Ascending aorta (tissue), 2 donors: ENCODE measurements around the gene NOP16. TPM values are rescaled to one million over a fixed set of nuclear protein-coding genes. Genes with fewer than 3 reads are reported as not detected.

Source experiments
- DNase-seq, 2 donors: peaks; one replicate each; pipeline ENCODE4 v3.0.0-alpha.2; 2019; ENCODE audit warnings: low spot score in 2 of 2
- H3K27ac ChIP-seq, 2 donors: fragments of 200-600 bp; sonication (generic); one replicate each; pipeline ENCODE4 v1.5.1; 2016 to 2017; ENCODE audit warnings: mild to moderate bottlenecking in 1 of 2
- H3K27me3 ChIP-seq: fragments of 200-600 bp; sonication (generic); one replicate; pipeline ENCODE4 v1.5.1; 2017
- H3K36me3 ChIP-seq, 2 donors: fragments of 200-600 bp; sonication (generic); one replicate each; pipeline ENCODE4 v1.5.1; 2016
- H3K4me1 ChIP-seq, 2 donors: fragments of 200-600 bp; sonication (generic); one replicate each; pipeline ENCODE4 v1.5.1; 2016 to 2017; ENCODE audit warnings: mild to moderate bottlenecking in 1 of 2
- H3K4me3 ChIP-seq, 2 donors: fragments of 200-600 bp; sonication (generic); one replicate each; pipeline ENCODE4 v1.5.1; 2016 to 2017; ENCODE audit warnings: mild to moderate bottlenecking in 1 of 2
- H3K9me3 ChIP-seq, 2 donors: fragments of 200-600 bp; sonication (generic); one replicate each; pipeline ENCODE4 v1.5.1; 2016
- CTCF ChIP-seq, 3 experiments: fragments of 200-600 bp in 2 of 3; fragments of 450-650 bp in 1 of 3; sonication (generic) in 2 of 3; IDR thresholded peaks; one replicate each; pipeline ENCODE4 v1.5.1; 2016 to 2019; ENCODE audit warnings: antibody characterized with exemption in 3 of 3, mild to moderate bottlenecking in 1 of 3, moderate library complexity in 1 of 3
- intact Hi-C: fragments of 100-400 bp; cut with DNase I; formaldehyde crosslinking; loops from one replicate; pipeline ENCODE4 v1.15.1; 2023
- total RNA-seq: library from RNA; depleted of rRNA; stranded (reverse); fragments of >200 nt; gene quantifications from one replicate; pipeline ENCODE4 v1.1.0, GENCODE V29; 2016

Gene NOP16
- total RNA-seq, 1 donor from 2014 or later = not detected

DNA sequence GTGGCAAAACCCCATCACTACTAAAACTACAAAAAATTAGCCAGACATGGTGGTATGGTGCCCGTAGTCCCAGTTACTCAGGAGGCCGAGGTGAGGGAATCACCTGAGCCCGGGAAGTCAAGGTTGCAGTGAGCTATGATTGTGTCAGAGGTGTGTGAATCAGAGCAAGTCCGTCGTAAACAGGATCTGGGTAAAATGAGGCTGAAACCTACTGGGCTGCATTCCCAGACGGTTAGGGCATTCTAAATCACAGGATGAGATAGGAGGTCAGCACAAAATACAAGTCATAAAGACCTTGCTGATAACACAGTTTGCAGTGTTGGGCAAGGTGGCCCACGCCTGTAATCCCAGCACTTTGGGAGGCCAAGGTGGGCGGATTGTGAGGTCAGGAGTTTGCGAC is 29.9 kb upstream of the NOP16 start:
- Histone ChIP-seq H3K9me3 (no peaks in the 10 kb centered on the region), H3K4me1 (peaks cover 0 to 31% of the 10 kb centered on the region in 2 donors), H3K27ac (no peak overlapping the region), H3K4me3 (no peak overlapping the region), H3K27me3 (no peaks in the 10 kb centered on the region), H3K36me3 (no peaks in the 10 kb centered on the region)
- TF ChIP-seq CTCF (IDR thresholded peaks at IDR 0.05) = no peak
- DNase-seq = no peak
- intact Hi-C loops = loop anchor here (5.0 kb wide), 1 partner anchor 56 kb away; the partner anchor contains the start of gene KIAA1191

- intact Hi-C loops = loop anchor here (1.0 to 5.0 kb wide), 5 partner anchors 28 to 230 kb away; partner anchors contain the start of genes FAF2, KIAA1191, RNF44 and TSPAN17
- no peaks in the 10 kb centered on the region for H3K9me3 ChIP-seq
- H3K27ac ChIP-seq = peak overlapping the region; percentile 69 to 80
- no peaks in the 10 kb centered on the region for H3K27me3 ChIP-seq
- H3K36me3 ChIP-seq = no peaks in the 10 kb centered on the region
- peak in 1 of 2 donors; percentile 71 for DNase-seq
- H3K4me3 ChIP-seq = peak overlapping the region; percentile 64 to 71
- TF ChIP-seq CTCF (IDR thresholded peaks at IDR 0.05) = no peak
- H3K4me1 ChIP-seq = peaks cover 0 to 32% of the 10 kb centered on the region in 2 donors
Observed at GRCh38 chr5:176416965-176417364, 28.6 kb upstream of the NOP16 start.

DNA sequence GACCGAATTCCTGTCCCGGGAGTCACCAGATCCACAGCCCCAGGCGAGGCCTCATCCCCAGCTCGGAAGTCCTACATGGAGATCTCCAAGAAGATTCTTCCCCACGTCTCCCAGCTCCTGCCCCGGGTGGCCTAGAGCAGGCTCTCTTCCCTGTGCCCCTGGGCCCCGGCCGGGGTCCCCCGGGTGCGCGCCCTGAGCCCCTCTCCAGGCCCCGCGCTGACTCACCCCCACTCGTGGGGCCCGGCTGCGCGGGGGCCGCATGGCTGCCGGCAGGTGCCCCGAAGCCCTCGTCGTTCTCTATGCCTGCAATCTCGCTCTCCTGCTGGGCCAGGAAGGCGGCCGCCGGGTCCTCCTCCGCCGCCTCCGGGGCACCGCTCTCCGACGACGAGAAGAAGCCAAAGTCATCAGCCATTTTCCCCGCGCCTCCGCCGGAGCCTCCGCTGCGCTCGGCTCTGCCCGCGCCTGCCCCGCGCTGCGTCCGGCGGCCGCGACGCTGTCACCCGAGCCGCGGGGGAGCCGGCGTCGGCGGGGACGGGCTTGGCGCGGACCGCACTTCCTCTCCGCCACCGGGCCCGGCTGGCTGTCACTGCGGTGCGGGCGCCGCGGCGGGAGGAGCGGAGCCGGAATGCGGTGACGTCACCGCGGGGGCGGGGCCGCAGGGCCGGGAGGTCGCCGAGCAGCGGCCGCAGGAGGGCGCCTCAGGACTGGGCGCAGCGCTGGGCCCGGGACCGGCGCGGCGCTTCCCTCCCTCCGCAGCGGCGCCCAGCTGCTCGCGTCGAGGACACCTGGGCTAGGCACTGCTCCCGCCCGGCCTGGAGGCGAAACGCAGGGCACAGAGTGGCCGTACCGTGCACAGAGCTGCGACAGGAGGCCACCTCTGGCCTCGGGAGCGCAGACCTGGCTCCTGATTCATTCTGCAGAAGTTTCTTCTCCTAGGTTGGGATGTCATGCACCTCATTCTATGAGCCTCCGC is 27.8 kb upstream of the NOP16 start, which contains the start of gene CLTB:
TSS of gene CLTB (minus strand) at position 588 of the 973 bp plus-strand sequence. CDS start at position 412, 176 bp downstream.
- H3K9me3 ChIP-seq = no peaks in the 10 kb centered on the region
- peak; percentile 49 to 94 for DNase-seq
- peak within 1 kb of the TSS; percentile 64 to 71 for H3K4me3 ChIP-seq
- H3K36me3 ChIP-seq = no peaks in the 10 kb centered on the region
- intact Hi-C loops = loop anchor here (1.0 to 5.0 kb wide), 5 partner anchors 27 to 231 kb away; partner anchors contain the start of genes FAF2, KIAA1191, RNF44 and TSPAN17
- peak within 1 kb of the TSS; percentile 80 to 92 for H3K27ac ChIP-seq
- peaks cover 0 to 32% of the 10 kb centered on the region in 2 donors for H3K4me1 ChIP-seq
- TF ChIP-seq CTCF (IDR thresholded peaks at IDR 0.05) = peak; percentile 23 to 97 (median 54)
- H3K27me3 ChIP-seq = no peaks in the 10 kb centered on the region

GRCh38 chr5:176415240-176415951 is 27.0 kb upstream of the NOP16 start:
- TF ChIP-seq CTCF (IDR thresholded peaks at IDR 0.05) = no peak
- peak overlapping the region; percentile 80 to 92 for H3K27ac ChIP-seq

DNA sequence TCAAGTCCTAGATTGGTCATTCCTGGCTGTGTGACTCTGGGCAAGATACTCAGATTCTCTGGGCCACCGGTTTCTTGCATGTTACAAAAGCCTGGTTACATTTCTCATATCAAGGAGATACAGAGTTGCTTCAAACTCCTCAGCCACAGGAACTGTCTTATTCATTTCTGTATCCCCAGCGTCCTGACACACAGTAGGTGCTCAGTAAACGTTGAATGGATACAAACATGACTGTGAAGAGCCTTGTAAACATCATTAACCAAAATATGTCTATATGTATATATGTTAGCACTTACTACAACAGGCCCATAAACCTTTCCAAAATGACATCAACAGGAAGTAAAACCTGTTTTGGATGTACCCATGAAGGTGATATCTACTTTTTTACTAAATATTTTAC is 26.3 kb upstream of the NOP16 start:
- no peaks in the 10 kb centered on the region for H3K9me3 ChIP-seq
- intact Hi-C loops = loop anchor here (5.0 kb wide), 1 partner anchor 52 kb away; the partner anchor contains the start of gene KIAA1191
- peaks cover 4 to 9% of the 10 kb centered on the region in 2 donors for H3K36me3 ChIP-seq
- TF ChIP-seq CTCF (IDR thresholded peaks at IDR 0.05) = no peak
- peak overlapping the region; percentile 64 to 71 for H3K4me3 ChIP-seq
- H3K27me3 ChIP-seq = no peaks in the 10 kb centered on the region
- peaks cover 0 to 32% of the 10 kb centered on the region in 2 donors for H3K4me1 ChIP-seq
- H3K27ac ChIP-seq = peak overlapping the region; percentile 80 to 92
- DNase-seq = no peak

More at GRCh38 chr5:176415240-176415951, 27.0 kb upstream of the NOP16 start:
- Histone ChIP-seq H3K9me3 (no peaks in the 10 kb centered on the region), H3K4me1 (peaks cover 0 to 32% of the 10 kb centered on the region in 2 donors), H3K27me3 (no peaks in the 10 kb centered on the region), H3K36me3 (peaks cover 0 to 3% of the 10 kb centered on the region in 2 donors), H3K4me3 (peak overlapping the region; percentile 64 to 71)
- no peak for DNase-seq
- intact Hi-C loops = loop anchor here (5.0 kb wide), 1 partner anchor 53 kb away; the partner anchor contains the start of gene KIAA1191
